Measurements from ENCODE around the gene EPB41L4B.

- TF ChIP-seq, protein P1, sequence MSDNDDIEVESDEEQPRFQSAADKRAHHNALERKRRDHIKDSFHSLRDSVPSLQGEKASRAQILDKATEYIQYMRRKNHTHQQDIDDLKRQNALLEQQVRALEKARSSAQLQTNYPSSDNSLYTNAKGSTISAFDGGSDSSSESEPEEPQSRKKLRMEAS (IDR thresholded peaks at IDR 0.05; ENCODE audit: low read depth, low read length) = no peak
- TF ChIP-seq CTCF (IDR thresholded peaks at IDR 0.05; ENCODE audit: low read depth, low read length) (no peak), POLR2A (IDR thresholded peaks at IDR 0.05; ENCODE audit: extremely low read depth, insufficient read length) (no peak), MYC (IDR thresholded peaks at IDR 0.05; ENCODE audit: low read depth, low read length) (no peak)
Measured at GRCh38 chr9:109270971-109271925, 49.6 kb downstream of the EPB41L4B start.

Data from NB4 (cell line).